DND-41 (cell line): ENCODE data around the gene MPV17L2.

ENCODE experiments used
- ATAC-seq: fragments of 200-7000 bp; cut with Tn5 transposase; 3 replicates; pipeline ENCODE4 v1.9.1; 2021; ENCODE audit warnings: low read depth; ENCODE audit not compliant: insufficient read depth
- DNase-seq: peaks from one replicate; pipeline ENCODE4 v3.0.0-alpha.2; 2020
- H2AFZ ChIP-seq: 2 replicates; pipeline ENCODE4 v1.6.0; 2012; ENCODE audit warnings: low read depth, low read length
- H3K27ac ChIP-seq: 2 replicates; pipeline ENCODE4 v1.5.1; 2012; ENCODE audit warnings: low read length, inconsistent platforms
- H3K27me3 ChIP-seq: fragments of 200-600 bp; sonication (generic); 2 replicates; pipeline ENCODE4 v1.6.0; 2012; ENCODE audit warnings: low read length, mild to moderate bottlenecking, inconsistent platforms; ENCODE audit not compliant: insufficient read depth, poor library complexity
- H3K36me3 ChIP-seq: 2 replicates; pipeline ENCODE4 v1.5.1; 2012; ENCODE audit warnings: low read length, inconsistent platforms; ENCODE audit not compliant: insufficient read depth
- H3K4me1 ChIP-seq: 2 replicates; pipeline ENCODE4 v1.5.1; 2012; ENCODE audit warnings: mild to moderate bottlenecking, low read length; ENCODE audit not compliant: insufficient read depth
- H3K4me2 ChIP-seq: 2 replicates; pipeline ENCODE4 v1.6.0; 2012; ENCODE audit warnings: mild to moderate bottlenecking, moderate library complexity, low read length, inconsistent platforms; ENCODE audit not compliant: insufficient read depth
- H3K4me3 ChIP-seq, 2 experiments: fragments of 200-600 bp in 1 of 2; shearing (Covaris generic) in 1 of 2; 2 replicates each; pipeline ENCODE4 v1.5.1; 2012 to 2016; ENCODE audit warnings: inconsistent platforms in 2 of 2, low read length in 2 of 2, mild to moderate bottlenecking in 2 of 2, low read depth in 1 of 2, moderate library complexity in 1 of 2
- H3K79me2 ChIP-seq: 2 replicates; pipeline ENCODE4 v1.6.0; 2012; ENCODE audit warnings: low read length, inconsistent platforms; ENCODE audit not compliant: insufficient read depth
- H3K9ac ChIP-seq: 2 replicates; pipeline ENCODE4 v1.6.0; 2012; ENCODE audit warnings: low read depth, mild to moderate bottlenecking, inconsistent platforms, low read length, moderate library complexity
- H3K9me3 ChIP-seq: 2 replicates; pipeline ENCODE4 v1.5.1; 2012; ENCODE audit warnings: low read length, moderate library complexity, mild to moderate bottlenecking, inconsistent platforms; ENCODE audit not compliant: insufficient read depth, severe bottlenecking
- H4K20me1 ChIP-seq: 2 replicates; pipeline ENCODE4 v1.6.0; 2012; ENCODE audit warnings: low read length; ENCODE audit not compliant: insufficient read depth
- EZH2 ChIP-seq: IDR thresholded peaks from 3 replicates; pipeline ENCODE4 v1.6.1; 2012; ENCODE audit warnings: borderline replicate concordance, low read depth, mild to moderate bottlenecking, moderate library complexity, low read length, inconsistent platforms; ENCODE audit not compliant: severe bottlenecking
- TF ChIP-seq, protein P1 (sequence below): IDR thresholded peaks from 2 replicates; pipeline ENCODE4 v1.5.1; 2012; ENCODE audit warnings: borderline replicate concordance, low read length, moderate library complexity, mild to moderate bottlenecking; ENCODE audit not compliant: poor library complexity, severe bottlenecking; ENCODE audit errors: extremely low read depth

Gene MPV17L2

DNA sequence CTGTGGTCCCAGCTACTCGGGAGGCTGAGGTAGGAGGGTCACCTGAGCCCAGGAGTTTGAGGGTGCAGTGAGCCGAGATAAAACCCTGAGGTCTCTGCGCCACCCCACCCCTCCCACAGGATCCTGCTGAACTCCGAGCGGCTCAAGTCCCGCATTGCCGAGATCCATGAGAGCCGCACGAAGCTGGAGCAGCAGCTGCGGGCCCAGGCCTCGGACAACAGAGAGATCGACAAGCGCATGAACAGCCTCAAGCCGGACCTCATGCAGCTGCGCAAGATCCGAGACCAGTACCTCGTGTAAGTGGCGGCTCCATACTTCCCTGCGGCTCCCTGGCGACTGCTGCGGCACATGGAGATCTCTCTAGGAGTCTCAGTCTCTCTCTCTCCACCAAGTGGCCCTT, 26.0 kb upstream of the MPV17L2 start:
- TF ChIP-seq, protein P1, sequence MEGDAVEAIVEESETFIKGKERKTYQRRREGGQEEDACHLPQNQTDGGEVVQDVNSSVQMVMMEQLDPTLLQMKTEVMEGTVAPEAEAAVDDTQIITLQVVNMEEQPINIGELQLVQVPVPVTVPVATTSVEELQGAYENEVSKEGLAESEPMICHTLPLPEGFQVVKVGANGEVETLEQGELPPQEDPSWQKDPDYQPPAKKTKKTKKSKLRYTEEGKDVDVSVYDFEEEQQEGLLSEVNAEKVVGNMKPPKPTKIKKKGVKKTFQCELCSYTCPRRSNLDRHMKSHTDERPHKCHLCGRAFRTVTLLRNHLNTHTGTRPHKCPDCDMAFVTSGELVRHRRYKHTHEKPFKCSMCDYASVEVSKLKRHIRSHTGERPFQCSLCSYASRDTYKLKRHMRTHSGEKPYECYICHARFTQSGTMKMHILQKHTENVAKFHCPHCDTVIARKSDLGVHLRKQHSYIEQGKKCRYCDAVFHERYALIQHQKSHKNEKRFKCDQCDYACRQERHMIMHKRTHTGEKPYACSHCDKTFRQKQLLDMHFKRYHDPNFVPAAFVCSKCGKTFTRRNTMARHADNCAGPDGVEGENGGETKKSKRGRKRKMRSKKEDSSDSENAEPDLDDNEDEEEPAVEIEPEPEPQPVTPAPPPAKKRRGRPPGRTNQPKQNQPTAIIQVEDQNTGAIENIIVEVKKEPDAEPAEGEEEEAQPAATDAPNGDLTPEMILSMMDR = no peak
- no peak for TF ChIP-seq EZH2
- no peaks in the 10 kb centered on the region for H3K9me3 ChIP-seq

DNA sequence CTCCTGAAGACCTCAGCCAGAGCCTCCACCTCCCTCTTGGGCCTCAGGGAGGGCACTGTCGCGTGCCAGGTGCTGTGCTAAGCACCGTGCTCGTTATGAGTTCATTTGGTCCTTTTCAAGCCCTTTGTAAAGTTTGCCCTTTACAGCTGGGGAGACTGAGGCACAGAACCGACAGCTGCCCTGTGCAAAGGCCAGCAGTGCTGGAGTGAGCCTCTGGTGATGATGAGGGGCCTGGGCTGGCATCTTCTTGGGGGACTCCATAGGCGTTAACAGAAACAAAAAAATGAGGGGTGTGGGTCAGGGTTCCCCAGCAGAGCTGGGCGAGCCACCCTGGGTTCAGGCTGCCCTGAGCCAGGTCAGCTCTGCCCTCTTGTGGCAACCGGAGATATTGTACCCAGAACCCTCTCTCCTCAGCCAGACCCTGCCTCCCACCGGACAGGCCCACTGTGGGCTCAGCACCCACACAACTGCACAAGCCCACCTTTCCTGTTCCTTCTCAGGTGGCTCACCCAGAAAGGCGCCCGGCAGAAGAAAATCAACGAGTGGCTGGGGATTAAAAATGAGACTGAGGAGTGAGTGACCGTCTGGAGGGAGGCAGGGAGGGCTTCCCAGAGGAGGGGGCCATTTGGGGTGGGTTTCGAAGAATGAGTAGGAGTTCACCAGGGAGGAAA, 24.9 kb upstream of the MPV17L2 start:
- Histone ChIP-seq H3K9ac (no peak overlapping the region), H3K27ac (no peak overlapping the region), H3K4me1 (peaks cover 3% of the 10 kb centered on the region), H3K9me3 (no peaks in the 10 kb centered on the region), H3K36me3 (peaks cover 46% of the 10 kb centered on the region), H3K4me3 (no peak overlapping the region), H3K79me2 (no peaks in the 10 kb centered on the region), H2AFZ (no peak overlapping the region), H3K27me3 (no peaks in the 10 kb centered on the region), H3K4me2 (no peak overlapping the region), H4K20me1 (no peaks in the 10 kb centered on the region)
- TF ChIP-seq EZH2 = no peak
- TF ChIP-seq, protein P1 = peak; percentile 80
- DNase-seq (peak; percentile 63), ATAC-seq (peak; percentile 95)

More for the DNA sequence above, 26.0 kb upstream of the MPV17L2 start:
- Histone ChIP-seq H3K27ac (no peak overlapping the region), H3K27me3 (no peaks in the 10 kb centered on the region), H3K9ac (no peak overlapping the region), H4K20me1 (peaks cover 2% of the 10 kb centered on the region; the same call in 1 of the 2 replicates), H3K4me1 (no peaks in the 10 kb centered on the region), H2AFZ (no peak overlapping the region), H3K36me3 (peaks cover 56% of the 10 kb centered on the region), H3K79me2 (no peaks in the 10 kb centered on the region), H3K4me3 (no peak overlapping the region), H3K4me2 (no peak overlapping the region)
- no peak for ATAC-seq
- no peak for DNase-seq

DNA sequence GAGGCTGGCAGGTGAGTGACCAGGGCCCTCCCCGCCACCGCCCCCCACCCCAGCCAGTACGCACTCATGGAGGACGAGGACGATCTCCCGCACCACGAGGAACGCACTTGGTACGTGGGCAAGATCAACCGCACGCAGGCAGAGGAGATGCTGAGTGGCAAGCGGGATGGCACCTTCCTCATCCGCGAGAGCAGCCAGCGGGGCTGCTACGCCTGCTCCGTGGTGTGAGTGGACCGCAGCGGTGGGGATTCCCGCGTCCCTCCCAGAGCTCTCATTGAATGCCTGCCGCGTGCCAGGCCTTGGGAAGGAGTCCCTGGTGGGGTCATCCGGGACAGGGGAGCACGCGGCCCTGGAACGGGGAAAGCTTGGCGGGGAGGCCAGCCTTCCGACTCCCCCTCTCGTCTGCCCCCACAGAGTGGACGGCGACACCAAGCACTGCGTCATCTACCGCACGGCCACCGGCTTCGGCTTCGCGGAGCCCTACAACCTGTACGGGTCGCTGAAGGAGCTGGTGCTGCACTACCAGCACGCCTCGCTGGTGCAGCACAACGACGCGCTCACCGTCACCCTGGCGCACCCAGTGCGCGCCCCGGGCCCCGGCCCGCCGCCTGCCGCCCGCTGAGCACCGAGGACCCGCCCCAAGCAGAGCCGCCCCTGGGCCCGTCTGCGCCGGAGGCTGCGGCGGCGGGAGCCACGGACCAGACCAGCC, 24.2 kb upstream of the MPV17L2 start:
- Histone ChIP-seq H3K9ac (no peak overlapping the region), H3K27me3 (peaks cover 7% of the 10 kb centered on the region), H3K79me2 (no peaks in the 10 kb centered on the region), H3K4me1 (peaks cover 10% of the 10 kb centered on the region), H4K20me1 (no peaks in the 10 kb centered on the region), H3K4me3 (no peak overlapping the region), H2AFZ (no peak overlapping the region), H3K4me2 (no peak overlapping the region), H3K27ac (no peak overlapping the region), H3K9me3 (no peaks in the 10 kb centered on the region), H3K36me3 (peaks cover 41% of the 10 kb centered on the region)
- ATAC-seq (no peak), DNase-seq (no peak)
- TF ChIP-seq, protein P1 = no peak
- TF ChIP-seq EZH2 = no peak
